ENCODE measurements around the gene PILRA. TPM values are rescaled to one million over a fixed set of nuclear protein-coding genes. Genes with fewer than 3 reads are reported as not detected.

PILRA gene
- total and polyA plus RNA-seq, 2 of the 13 experiments (the other 11 are each of a cell fraction or from before 2014, with no cell fraction given) = 0.13 to 1.3 TPM

GRCh38 chr7:100435401-100436304, 62.4 kb downstream of the PILRA start (continued):
- TF ChIP-seq HMG20B (CRISPR knock-in tag; conservative IDR thresholded peaks at IDR 0.05) (no peak), ZNF703 (CRISPR knock-in tag; IDR thresholded peaks at IDR 0.05; ENCODE audit: borderline replicate concordance) (no peak), ZNF10 (CRISPR knock-in tag; IDR thresholded peaks at IDR 0.05; ENCODE audit: borderline replicate concordance, low read depth) (no peak), ZNF564 (CRISPR knock-in tag; IDR thresholded peaks at IDR 0.05) (peak; percentile 62; the same call in 1 of the 2 replicates), SP1 (IDR thresholded peaks at IDR 0.05) (no peak), SP1 (CRISPR knock-in tag; IDR thresholded peaks at IDR 0.05) (no peak), ZNF34 (CRISPR knock-in tag; IDR thresholded peaks at IDR 0.05; ENCODE audit: borderline replicate concordance) (no peak), NKX3-1 (CRISPR knock-in tag; IDR thresholded peaks at IDR 0.05) (peak; percentile 66; the same call in 1 of the 2 replicates), TBL1XR1 (IDR thresholded peaks at IDR 0.05; ENCODE audit: borderline replicate concordance, low read length, partially characterized antibody) (no peak), BRCA1 (CRISPR knock-in tag; IDR thresholded peaks at IDR 0.05) (no peak), MED13 (CRISPR knock-in tag; IDR thresholded peaks at IDR 0.05) (no peak), ELF1 (CRISPR knock-in tag; IDR thresholded peaks at IDR 0.05) (peak; percentile 39; the same call in 1 of the 2 replicates), ONECUT2 (CRISPR knock-in tag; IDR thresholded peaks at IDR 0.05) (peak; percentile 7; the same call in 1 of the 2 replicates), ZNF441 (CRISPR knock-in tag; IDR thresholded peaks at IDR 0.05; ENCODE audit: borderline replicate concordance) (0 out of 2 replicates have a peak, but pooled peaks have one; percentile 51), ZBTB14 (CRISPR knock-in tag; IDR thresholded peaks at IDR 0.05) (no peak), EEA1 (CRISPR knock-in tag; IDR thresholded peaks at IDR 0.05; ENCODE audit: borderline replicate concordance) (peak; percentile 71; the same call in 1 of the 2 replicates)
- TF ChIP-seq, protein P1, sequence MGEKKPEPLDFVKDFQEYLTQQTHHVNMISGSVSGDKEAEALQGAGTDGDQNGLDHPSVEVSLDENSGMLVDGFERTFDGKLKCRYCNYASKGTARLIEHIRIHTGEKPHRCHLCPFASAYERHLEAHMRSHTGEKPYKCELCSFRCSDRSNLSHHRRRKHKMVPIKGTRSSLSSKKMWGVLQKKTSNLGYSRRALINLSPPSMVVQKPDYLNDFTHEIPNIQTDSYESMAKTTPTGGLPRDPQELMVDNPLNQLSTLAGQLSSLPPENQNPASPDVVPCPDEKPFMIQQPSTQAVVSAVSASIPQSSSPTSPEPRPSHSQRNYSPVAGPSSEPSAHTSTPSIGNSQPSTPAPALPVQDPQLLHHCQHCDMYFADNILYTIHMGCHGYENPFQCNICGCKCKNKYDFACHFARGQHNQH (CRISPR knock-in tag; IDR thresholded peaks at IDR 0.05) = no peak
- TF ChIP-seq, protein P2, sequence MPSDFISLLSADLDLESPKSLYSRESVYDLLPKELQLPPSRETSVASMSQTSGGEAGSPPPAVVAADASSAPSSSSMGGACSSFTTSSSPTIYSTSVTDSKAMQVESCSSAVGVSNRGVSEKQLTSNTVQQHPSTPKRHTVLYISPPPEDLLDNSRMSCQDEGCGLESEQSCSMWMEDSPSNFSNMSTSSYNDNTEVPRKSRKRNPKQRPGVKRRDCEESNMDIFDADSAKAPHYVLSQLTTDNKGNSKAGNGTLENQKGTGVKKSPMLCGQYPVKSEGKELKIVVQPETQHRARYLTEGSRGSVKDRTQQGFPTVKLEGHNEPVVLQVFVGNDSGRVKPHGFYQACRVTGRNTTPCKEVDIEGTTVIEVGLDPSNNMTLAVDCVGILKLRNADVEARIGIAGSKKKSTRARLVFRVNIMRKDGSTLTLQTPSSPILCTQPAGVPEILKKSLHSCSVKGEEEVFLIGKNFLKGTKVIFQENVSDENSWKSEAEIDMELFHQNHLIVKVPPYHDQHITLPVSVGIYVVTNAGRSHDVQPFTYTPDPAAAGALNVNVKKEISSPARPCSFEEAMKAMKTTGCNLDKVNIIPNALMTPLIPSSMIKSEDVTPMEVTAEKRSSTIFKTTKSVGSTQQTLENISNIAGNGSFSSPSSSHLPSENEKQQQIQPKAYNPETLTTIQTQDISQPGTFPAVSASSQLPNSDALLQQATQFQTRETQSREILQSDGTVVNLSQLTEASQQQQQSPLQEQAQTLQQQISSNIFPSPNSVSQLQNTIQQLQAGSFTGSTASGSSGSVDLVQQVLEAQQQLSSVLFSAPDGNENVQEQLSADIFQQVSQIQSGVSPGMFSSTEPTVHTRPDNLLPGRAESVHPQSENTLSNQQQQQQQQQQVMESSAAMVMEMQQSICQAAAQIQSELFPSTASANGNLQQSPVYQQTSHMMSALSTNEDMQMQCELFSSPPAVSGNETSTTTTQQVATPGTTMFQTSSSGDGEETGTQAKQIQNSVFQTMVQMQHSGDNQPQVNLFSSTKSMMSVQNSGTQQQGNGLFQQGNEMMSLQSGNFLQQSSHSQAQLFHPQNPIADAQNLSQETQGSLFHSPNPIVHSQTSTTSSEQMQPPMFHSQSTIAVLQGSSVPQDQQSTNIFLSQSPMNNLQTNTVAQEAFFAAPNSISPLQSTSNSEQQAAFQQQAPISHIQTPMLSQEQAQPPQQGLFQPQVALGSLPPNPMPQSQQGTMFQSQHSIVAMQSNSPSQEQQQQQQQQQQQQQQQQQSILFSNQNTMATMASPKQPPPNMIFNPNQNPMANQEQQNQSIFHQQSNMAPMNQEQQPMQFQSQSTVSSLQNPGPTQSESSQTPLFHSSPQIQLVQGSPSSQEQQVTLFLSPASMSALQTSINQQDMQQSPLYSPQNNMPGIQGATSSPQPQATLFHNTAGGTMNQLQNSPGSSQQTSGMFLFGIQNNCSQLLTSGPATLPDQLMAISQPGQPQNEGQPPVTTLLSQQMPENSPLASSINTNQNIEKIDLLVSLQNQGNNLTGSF (CRISPR knock-in tag; IDR thresholded peaks at IDR 0.05) = no peak
- TF ChIP-seq, protein P3, sequence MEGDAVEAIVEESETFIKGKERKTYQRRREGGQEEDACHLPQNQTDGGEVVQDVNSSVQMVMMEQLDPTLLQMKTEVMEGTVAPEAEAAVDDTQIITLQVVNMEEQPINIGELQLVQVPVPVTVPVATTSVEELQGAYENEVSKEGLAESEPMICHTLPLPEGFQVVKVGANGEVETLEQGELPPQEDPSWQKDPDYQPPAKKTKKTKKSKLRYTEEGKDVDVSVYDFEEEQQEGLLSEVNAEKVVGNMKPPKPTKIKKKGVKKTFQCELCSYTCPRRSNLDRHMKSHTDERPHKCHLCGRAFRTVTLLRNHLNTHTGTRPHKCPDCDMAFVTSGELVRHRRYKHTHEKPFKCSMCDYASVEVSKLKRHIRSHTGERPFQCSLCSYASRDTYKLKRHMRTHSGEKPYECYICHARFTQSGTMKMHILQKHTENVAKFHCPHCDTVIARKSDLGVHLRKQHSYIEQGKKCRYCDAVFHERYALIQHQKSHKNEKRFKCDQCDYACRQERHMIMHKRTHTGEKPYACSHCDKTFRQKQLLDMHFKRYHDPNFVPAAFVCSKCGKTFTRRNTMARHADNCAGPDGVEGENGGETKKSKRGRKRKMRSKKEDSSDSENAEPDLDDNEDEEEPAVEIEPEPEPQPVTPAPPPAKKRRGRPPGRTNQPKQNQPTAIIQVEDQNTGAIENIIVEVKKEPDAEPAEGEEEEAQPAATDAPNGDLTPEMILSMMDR (CRISPR knock-in tag; IDR thresholded peaks at IDR 0.05) = 0 out of 2 replicates have a peak, but pooled peaks have one; percentile 2

Measured in HepG2 (cell line).